HepG2 (cell line): ENCODE data around the gene SIKE1. TPM values are rescaled to one million over a fixed set of nuclear protein-coding genes. Genes with fewer than 3 reads are reported as not detected.
A peak's percentile ranks its signal among the peaks of the same experiment; 100 is the strongest.

Source experiments
- ATAC-seq: fragments of 200-7000 bp; cut with Tn5 transposase; 3 replicates; pipeline ENCODE4 v1.9.1; 2020; ENCODE audit warnings: mild to moderate bottlenecking, moderate library complexity
- BruUV-seq: library from RNA; stranded (reverse); fragments of 400-500 nt; replicated peaks from 2 replicates; lab custom pipeline; 2021; lab: Mats Ljungman, UMichigan
- CTCF ChIA-PET: fragments of 300-600 bp; formaldehyde crosslinking; extraction: SDS; loops from one replicate; lab custom pipeline; 2021; ENCODE audit warnings: low total read pairs, inconsistent platforms, low intra/inter-chr PET ratio; lab: Yijun Ruan, JAX
- POLR2A ChIA-PET: fragments of 350-600 bp; sonication (Branson Sonifier 250); formaldehyde crosslinking; loops from one replicate; lab custom pipeline; 2020; ENCODE audit warnings: antibody characterized with exemption, inconsistent platforms; lab: Yijun Ruan, JAX
- DNase-seq: peaks from one replicate; pipeline ENCODE4 v3.0.0-alpha.2; 2015; ENCODE audit warnings: low spot score
- FAIRE-seq: peaks from 3 replicates; lab custom pipeline; 2011; peaks lifted over from hg19 to GRCh38; lab: Jason Lieb, UNC
- H2AFZ ChIP-seq: one replicate; pipeline ENCODE4 v1.6.1; 2011; ENCODE audit warnings: low read length, inconsistent platforms
- H3K27ac ChIP-seq: fragments of 300-600 bp; 3 replicates; pipeline ENCODE4 v1.8.0; 2011; ENCODE audit warnings: mixed run types, mild to moderate bottlenecking, mixed read lengths, low read length, inconsistent platforms; ENCODE audit not compliant: insufficient read depth; ENCODE audit errors: extremely low read length
- H3K27me3 ChIP-seq, 2 experiments: fragments of 200-600 bp in 1 of 2; 2 replicates in 1 of 2; 3 replicates in 1 of 2; pipeline versions ENCODE4 v1.6.0 to v1.8.0; 2011; ENCODE audit warnings: low read length in 2 of 2, mild to moderate bottlenecking in 2 of 2, moderate library complexity in 2 of 2, inconsistent platforms in 1 of 2; ENCODE audit not compliant: insufficient read depth in 2 of 2, control insufficient read depth in 1 of 2
- H3K36me3 ChIP-seq, 2 experiments: fragments of 200-600 bp in 1 of 2; replicated peaks in 1 of 2; 2 replicates in 1 of 2; 3 replicates in 1 of 2; pipeline versions ENCODE4 v1.5.1 to v1.8.0; 2011; ENCODE audit warnings: low read length in 2 of 2, inconsistent platforms in 1 of 2; ENCODE audit not compliant: insufficient read depth in 2 of 2, control insufficient read depth in 1 of 2
- H3K4me1 ChIP-seq: 2 replicates; pipeline ENCODE4 v1.5.1; 2012; ENCODE audit warnings: low read length, inconsistent platforms; ENCODE audit not compliant: insufficient read depth
- H3K4me2 ChIP-seq: 2 replicates; pipeline ENCODE4 v1.6.0; 2011; ENCODE audit warnings: low read depth, low read length, inconsistent platforms
- H3K4me3 ChIP-seq, 3 experiments: fragments of 200-600 bp in 1 of 3; sonication (generic), shearing (Covaris generic) in 1 of 3; replicated peaks in 1 of 3; 2 replicates each; pipeline ENCODE4 v1.5.1; 2011 to 2016; ENCODE audit warnings: low read length in 3 of 3, inconsistent platforms in 2 of 3, low read depth in 2 of 3, mild to moderate bottlenecking in 2 of 3, control low read depth in 1 of 3, mixed read lengths in 1 of 3; ENCODE audit not compliant: insufficient read depth in 1 of 3
- H3K79me2 ChIP-seq: one replicate; pipeline ENCODE4 v1.6.1; 2011; ENCODE audit warnings: low read length, inconsistent platforms; ENCODE audit not compliant: insufficient read depth
- H3K9ac ChIP-seq: 2 replicates; pipeline ENCODE4 v1.6.0; 2011; ENCODE audit warnings: mild to moderate bottlenecking, low read depth, low read length, inconsistent platforms; ENCODE audit not compliant: insufficient read depth
- H3K9me3 ChIP-seq: 2 replicates; pipeline ENCODE4 v1.5.1; 2012; ENCODE audit warnings: mild to moderate bottlenecking, low read length
- H4K20me1 ChIP-seq: 2 replicates; pipeline ENCODE4 v1.6.0; 2011; ENCODE audit warnings: inconsistent platforms, mild to moderate bottlenecking, low read length, moderate library complexity; ENCODE audit not compliant: insufficient read depth
- CHCHD3 ChIP-seq: sonication (generic); formaldehyde crosslinking; IDR thresholded peaks from 2 replicates; pipeline ENCODE4 v1.8.0; 2022; ENCODE audit warnings: mild to moderate bottlenecking, missing genetic modification reagents, moderate library complexity
- DBP ChIP-seq: sonication (generic); formaldehyde crosslinking; IDR thresholded peaks from 2 replicates; pipeline ENCODE4 v1.4.0; 2020; ENCODE audit warnings: missing genetic modification reagents; ENCODE audit errors: not compliant biosample characterization
- NFE2L2 ChIP-seq: fragments of 150-350 bp; IDR thresholded peaks from 2 replicates; pipeline ENCODE4 v1.6.1; 2014; ENCODE audit warnings: low read length
- ZNF121 ChIP-seq: sonication (generic); formaldehyde crosslinking; IDR thresholded peaks from 2 replicates; pipeline ENCODE4 v1.5.0; 2020; ENCODE audit warnings: mild to moderate bottlenecking, missing genetic modification reagents
- WGBS: methylation state at CpG from one replicate; pipeline ENCODE4 v1.1.6; 2017; ENCODE audit warnings: low lambda C conversion rate; 5-methylcytosine and 5-hydroxymethylcytosine counted together
- in situ Hi-C: cut with HindIII; loops from 2 replicates; pipeline ENCODE4 v1.10.0; 2017; ENCODE audit warnings: low pct_unique_long_range_greater_than_20kb; ENCODE audit not compliant: extremely low pct_ligation_motif_present
- intact Hi-C: fragments of 100-400 bp; cut with micrococcal nuclease; formaldehyde crosslinking; loops from one replicate; pipeline ENCODE4 v1.10.0; 2022; ENCODE audit not compliant: unreplicated experiment
- polyA plus RNA-seq, 8 experiments: library from polyadenylated mRNA; depleted of rRNA in 3 of 8; stranded (reverse) in 7 of 8; unstranded in 1 of 8; fragments of >200 nt; fragmentation: Illumina TruSeq in 4 of 8; extraction: Trizol in 4 of 8; gene quantifications; 2 replicates each; pipeline versions ENCODE4 v1.2.1 to v1.2.3, GENCODE V29; 2011 to 2016; ENCODE audit warnings: low read depth in 4 of 8, missing spikeins in 1 of 8, mixed read lengths in 1 of 8; ENCODE audit not compliant: insufficient read depth in 1 of 8
- total RNA-seq, 5 experiments: library from RNA; depleted of rRNA; stranded (reverse); fragments of >200 nt; fragmentation: Illumina TruSeq; extraction: Trizol; gene quantifications; 2 replicates each; pipeline ENCODE4 v1.2.3, GENCODE V29; 2016; ENCODE audit warnings: low read depth in 1 of 5

The SIKE1 gene
- total and polyA plus RNA-seq, 2 of the 13 experiments (the other 11 are each of a cell fraction or from before 2014, with no cell fraction given) = 36.5 to 58.4 TPM

- Histone ChIP-seq H4K20me1 (peaks cover 33% of the 10 kb centered on the region), H3K4me1 (peaks cover 17% of the 10 kb centered on the region), H3K36me3 (peaks cover 12 to 70% of the 10 kb centered on the region in 2 experiments), H2AFZ (no peak overlapping the region), H3K4me2 (no peak overlapping the region), H3K9ac (no peak overlapping the region), H3K27me3 (no peaks in the 10 kb centered on the region; a peak in 1 of 5 replicates), H3K4me3 (no peak overlapping the region), H3K79me2 (peaks cover 91% of the 10 kb centered on the region), H3K9me3 (no peaks in the 10 kb centered on the region), H3K27ac (no peak overlapping the region)
- 97% methylated on average over 11 of the region's 11 CpGs for WGBS
- TF ChIP-seq ZNF121 = peak; percentile 47
- TF ChIP-seq CHCHD3 (CRISPR knock-in tag) = no peak
- DNase-seq = no peak
- intact Hi-C loops (no loop called here), in situ Hi-C loops (no loop called here)
- ATAC-seq = no peak
- POLR2A ChIA-PET = no interaction called here
- BruUV-seq = no TSS peak
- CTCF ChIA-PET = no interaction called here
- peak; percentile 12 for FAIRE-seq
Observed at GRCh38 chr1:114741963-114742746, 38.3 kb downstream of the SIKE1 start.

- Histone ChIP-seq H3K36me3 (peaks cover 17 to 70% of the 10 kb centered on the region in 2 experiments), H3K27me3 (no peaks in the 10 kb centered on the region; a peak in 1 of 5 replicates), H3K9me3 (no peaks in the 10 kb centered on the region), H3K4me1 (peaks cover 20% of the 10 kb centered on the region), H3K9ac (no peak overlapping the region), H3K27ac (no peak overlapping the region), H3K79me2 (peaks cover 78% of the 10 kb centered on the region), H2AFZ (no peak overlapping the region), H3K4me2 (no peak overlapping the region), H4K20me1 (peaks cover 19% of the 10 kb centered on the region), H3K4me3 (no peak overlapping the region)
- DNase-seq (no peak), FAIRE-seq (no peak), ATAC-seq (no peak)
- intact Hi-C loops (no loop called here), in situ Hi-C loops (no loop called here)
- WGBS = 98% methylated on average over 1 of the region's 1 CpG
- CTCF ChIA-PET = no interaction called here
- no TSS peak for BruUV-seq
- no peak for TF ChIP-seq DBP (CRISPR knock-in tag)
- TF ChIP-seq NFE2L2 = 0 out of 2 replicates have a peak, but pooled peaks have one; percentile 11
- POLR2A ChIA-PET = no interaction called here
Observed at GRCh38 chr1:114740331-114740730, 40.2 kb downstream of the SIKE1 start.
